Kidney epithelial cell (primary cell): ENCODE data around the gene WNT2B. TPM values are rescaled to one million over a fixed set of nuclear protein-coding genes. Genes with fewer than 3 reads are reported as not detected.
A peak's percentile ranks its signal among the peaks of the same experiment; 100 is the strongest.

ENCODE experiments used
- DNase-seq: peaks from one replicate; pipeline ENCODE4 v3.0.0-alpha.2; 2010; ENCODE audit warnings: low read depth
- H3K27me3 ChIP-seq: 2 replicates; pipeline ENCODE4 v1.6.0; 2011; ENCODE audit warnings: low read length; ENCODE audit not compliant: control insufficient read depth, insufficient read depth
- H3K36me3 ChIP-seq: 2 replicates; pipeline ENCODE4 v1.5.1; 2011; ENCODE audit warnings: low read length; ENCODE audit not compliant: control insufficient read depth, insufficient read depth
- H3K4me3 ChIP-seq: 2 replicates; pipeline ENCODE4 v1.5.1; 2011; ENCODE audit warnings: low read depth, mild to moderate bottlenecking, control low read depth, low read length
- total RNA-seq: library from RNA; depleted of rRNA; stranded (reverse); fragments of >200 nt; gene quantifications from 2 replicates; pipeline ENCODE4 v1.2.3, GENCODE V29; 2015
- TF ChIP-seq, protein P1 (sequence below): IDR thresholded peaks from 2 replicates; pipeline ENCODE4 v1.5.1; 2011; ENCODE audit warnings: mild to moderate bottlenecking, moderate library complexity, low read length, control low read depth, inconsistent platforms; ENCODE audit not compliant: insufficient read depth, poor library complexity, severe bottlenecking

Gene WNT2B
- total RNA-seq, 1 donor from 2014 or later = 1.3 TPM

DNA sequence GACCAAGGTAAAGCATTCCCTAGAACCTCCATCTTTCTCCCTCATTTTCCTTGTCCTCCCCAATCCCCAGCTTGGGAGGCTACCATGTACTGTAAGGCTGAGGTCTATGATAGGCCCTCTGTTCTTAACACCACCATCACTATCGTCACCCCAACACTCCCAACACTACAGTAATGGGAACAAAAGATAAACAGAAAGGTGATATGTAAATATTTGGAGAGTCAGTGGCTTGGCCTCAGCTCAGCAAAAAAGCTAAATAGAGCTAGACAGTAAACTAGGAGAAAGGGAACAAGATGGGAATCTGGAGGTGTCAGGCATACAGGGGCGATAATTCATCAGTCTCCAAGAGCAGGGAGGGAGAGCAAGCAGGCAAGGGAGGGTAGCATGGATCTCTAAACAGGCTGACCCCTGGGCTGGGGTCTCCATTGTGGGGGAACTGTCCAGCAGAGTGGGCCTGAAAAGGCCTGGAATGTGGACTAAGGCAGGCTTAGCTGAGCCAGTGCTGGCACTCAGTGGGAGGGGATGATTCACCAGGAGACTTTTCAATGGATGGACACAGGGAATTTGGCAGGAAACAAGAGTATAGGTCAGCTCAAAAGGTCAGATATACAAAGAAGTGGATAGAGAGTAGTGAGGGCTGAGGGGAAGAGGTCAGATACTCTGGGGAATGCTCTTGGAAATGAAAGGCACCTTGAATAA lies 6.7 kb downstream of the WNT2B start:
- H3K27me3 ChIP-seq = no peaks in the 10 kb centered on the region

DNA sequence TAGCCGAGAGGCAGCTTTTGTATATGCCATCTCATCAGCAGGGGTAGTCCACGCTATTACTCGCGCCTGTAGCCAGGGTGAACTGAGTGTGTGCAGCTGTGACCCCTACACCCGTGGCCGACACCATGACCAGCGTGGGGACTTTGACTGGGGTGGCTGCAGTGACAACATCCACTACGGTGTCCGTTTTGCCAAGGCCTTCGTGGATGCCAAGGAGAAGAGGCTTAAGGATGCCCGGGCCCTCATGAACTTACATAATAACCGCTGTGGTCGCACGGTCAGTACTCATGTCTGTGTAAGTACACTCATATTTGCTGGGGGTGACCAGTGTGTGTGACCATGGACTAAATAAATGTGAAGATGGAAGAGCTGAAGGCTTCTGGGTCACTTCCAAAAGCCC lies 7.4 kb downstream of the WNT2B start:
- TF ChIP-seq, protein P1, sequence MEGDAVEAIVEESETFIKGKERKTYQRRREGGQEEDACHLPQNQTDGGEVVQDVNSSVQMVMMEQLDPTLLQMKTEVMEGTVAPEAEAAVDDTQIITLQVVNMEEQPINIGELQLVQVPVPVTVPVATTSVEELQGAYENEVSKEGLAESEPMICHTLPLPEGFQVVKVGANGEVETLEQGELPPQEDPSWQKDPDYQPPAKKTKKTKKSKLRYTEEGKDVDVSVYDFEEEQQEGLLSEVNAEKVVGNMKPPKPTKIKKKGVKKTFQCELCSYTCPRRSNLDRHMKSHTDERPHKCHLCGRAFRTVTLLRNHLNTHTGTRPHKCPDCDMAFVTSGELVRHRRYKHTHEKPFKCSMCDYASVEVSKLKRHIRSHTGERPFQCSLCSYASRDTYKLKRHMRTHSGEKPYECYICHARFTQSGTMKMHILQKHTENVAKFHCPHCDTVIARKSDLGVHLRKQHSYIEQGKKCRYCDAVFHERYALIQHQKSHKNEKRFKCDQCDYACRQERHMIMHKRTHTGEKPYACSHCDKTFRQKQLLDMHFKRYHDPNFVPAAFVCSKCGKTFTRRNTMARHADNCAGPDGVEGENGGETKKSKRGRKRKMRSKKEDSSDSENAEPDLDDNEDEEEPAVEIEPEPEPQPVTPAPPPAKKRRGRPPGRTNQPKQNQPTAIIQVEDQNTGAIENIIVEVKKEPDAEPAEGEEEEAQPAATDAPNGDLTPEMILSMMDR = no peak
- H3K4me3 ChIP-seq = no peak overlapping the region
- H3K27me3 ChIP-seq = no peaks in the 10 kb centered on the region
- H3K36me3 ChIP-seq = no peaks in the 10 kb centered on the region
- DNase-seq = no peak

More for the DNA sequence above, 6.7 kb downstream of the WNT2B start:
- TF ChIP-seq, protein P1 = no peak
- no peak overlapping the region for H3K4me3 ChIP-seq
- H3K36me3 ChIP-seq = no peaks in the 10 kb centered on the region
- DNase-seq = peak; percentile 52

DNA sequence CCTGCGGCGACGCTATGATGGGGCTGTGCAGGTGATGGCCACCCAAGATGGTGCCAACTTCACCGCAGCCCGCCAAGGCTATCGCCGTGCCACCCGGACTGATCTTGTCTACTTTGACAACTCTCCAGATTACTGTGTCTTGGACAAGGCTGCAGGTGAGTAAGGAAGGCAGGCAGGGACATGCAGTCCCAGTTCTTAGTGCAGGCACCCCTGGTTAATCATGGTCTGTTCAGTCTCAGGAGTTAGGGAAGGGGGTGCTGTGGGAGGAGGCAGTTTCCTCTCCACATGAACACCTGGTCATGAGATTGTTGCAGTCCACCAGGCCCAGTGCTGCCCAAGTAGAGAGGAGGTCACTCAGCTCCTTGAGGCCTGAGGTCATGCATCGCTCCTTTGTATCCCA lies 8.5 kb downstream of the WNT2B start:
- no peaks in the 10 kb centered on the region for H3K36me3 ChIP-seq
- no peak for DNase-seq
- TF ChIP-seq, protein P1 = no peak

DNA sequence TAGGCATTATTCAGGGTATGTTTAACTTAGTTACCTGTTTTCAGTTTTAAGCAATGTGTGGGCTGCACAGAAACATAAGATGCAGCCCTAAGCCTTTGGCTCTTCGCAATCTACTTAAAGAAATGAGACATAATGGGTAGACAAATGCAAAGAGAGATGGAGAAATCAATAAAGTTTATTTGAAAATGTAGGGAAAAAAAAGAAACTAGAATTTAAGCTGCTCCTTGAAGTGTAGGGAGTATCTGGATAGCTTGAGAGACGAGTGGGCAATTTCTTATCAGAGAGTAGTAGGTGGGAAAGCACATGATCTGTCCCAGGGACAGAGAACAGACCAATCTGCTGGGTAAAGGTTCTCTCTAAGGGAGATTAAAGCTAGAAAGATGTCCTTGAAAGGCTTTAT lies 8.9 kb downstream of the WNT2B start:
- Histone ChIP-seq H3K4me3 (no peak overlapping the region), H3K36me3 (no peaks in the 10 kb centered on the region), H3K27me3 (no peaks in the 10 kb centered on the region)
- no peak for DNase-seq
- TF ChIP-seq, protein P1 = no peak

More for the DNA sequence above, 8.5 kb downstream of the WNT2B start:
- H3K27me3 ChIP-seq = no peaks in the 10 kb centered on the region
- H3K4me3 ChIP-seq = no peak overlapping the region

DNA sequence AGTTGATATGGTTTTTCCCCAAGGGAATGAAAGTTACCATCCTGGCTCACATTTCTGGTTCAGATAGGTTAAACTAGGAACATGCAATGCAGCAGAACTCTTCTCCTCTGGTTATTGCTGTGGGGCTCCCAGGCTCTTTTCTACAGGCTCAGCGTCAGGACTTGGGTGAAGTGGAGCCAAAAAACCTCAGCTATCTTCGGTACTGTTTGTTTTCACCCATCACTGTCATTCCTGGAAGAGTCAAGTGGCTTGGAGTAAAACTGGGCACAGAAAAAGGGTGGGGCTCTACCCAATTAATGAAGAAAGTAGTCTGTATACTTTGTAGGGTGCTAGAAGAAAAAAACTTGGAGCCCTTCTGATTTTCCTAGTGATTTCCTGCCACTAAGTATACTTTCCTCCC lies 9.4 kb downstream of the WNT2B start:
- DNase-seq = no peak
- TF ChIP-seq, protein P1 = no peak
- H3K4me3 ChIP-seq = no peak overlapping the region
- H3K36me3 ChIP-seq = no peaks in the 10 kb centered on the region
- no peaks in the 10 kb centered on the region for H3K27me3 ChIP-seq

DNA sequence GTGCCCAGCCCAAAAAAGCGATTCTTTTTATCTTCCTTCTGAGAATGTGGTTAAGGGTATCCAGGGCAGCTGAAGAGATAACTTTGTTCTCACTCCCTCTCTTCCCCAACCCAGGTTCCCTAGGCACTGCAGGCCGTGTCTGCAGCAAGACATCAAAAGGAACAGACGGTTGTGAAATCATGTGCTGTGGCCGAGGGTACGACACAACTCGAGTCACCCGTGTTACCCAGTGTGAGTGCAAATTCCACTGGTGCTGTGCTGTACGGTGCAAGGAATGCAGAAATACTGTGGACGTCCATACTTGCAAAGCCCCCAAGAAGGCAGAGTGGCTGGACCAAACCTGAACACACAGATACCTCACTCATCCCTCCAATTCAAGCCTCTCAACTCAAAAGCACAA lies 11.4 kb downstream of the WNT2B start:
- DNase-seq = no peak
- TF ChIP-seq, protein P1 = no peak
- Histone ChIP-seq H3K4me3 (no peak overlapping the region), H3K36me3 (no peaks in the 10 kb centered on the region), H3K27me3 (no peaks in the 10 kb centered on the region)
